ENCODE results near the gene TPM2. TPM values are rescaled to one million over a fixed set of nuclear protein-coding genes. Genes with fewer than 3 reads are reported as not detected.

The TPM2 gene
- total RNA-seq, 2 experiments from 2014 or later = 63.1 to 63.5 TPM

GRCh38 chr9:35665471-35665818 lies 24.3 kb downstream of the TPM2 start:
- ChIA-PET CTCF (interaction anchor here (1.1 to 1.9 kb wide), 5 partner anchors 10 to 62 kb away, joined by 3 to 10 read pairs (median 4); no protein-coding TSS in a partner anchor), POLR2A (interaction anchor here (1.0 to 2.7 kb wide), 10 partner anchors 10 to 84 kb away, joined by 4 to 27 read pairs (median 10); partner anchors contain the start of genes CREB3, RGP1, SIT1 and TLN1)
- peaks cover 10% of the 10 kb centered on the region for H3K36me3 ChIP-seq (ENCODE audit: insufficient read depth, low read length)
- no peaks in the 10 kb centered on the region for H3K9me3 ChIP-seq (ENCODE audit: control insufficient read depth in 1 of 2, insufficient read depth in 1 of 2, low read length in 2 of 2)
- Mint-ChIP-seq H3K9me3 (no peaks in the 10 kb centered on the region), H3K36me3 (ENCODE audit: low read depth) (peaks cover 13% of the 10 kb centered on the region), H3K4me1 (ENCODE audit: low read depth) (peaks cover 64% of the 10 kb centered on the region), H3K4me3 (peak overlapping the region; percentile 85), H3K27me3 (no peaks in the 10 kb centered on the region), H3K27ac (peak overlapping the region; percentile 85)
- peaks cover 55% of the 10 kb centered on the region for H3K4me1 ChIP-seq (ENCODE audit: insufficient read depth, low read length)
- intact Hi-C loops (cut with DNase I, micrococcal nuclease) = no loop called here
- ATAC-seq (ENCODE audit: poor library complexity) (no peak), DNase-seq (no peak)
- TF ChIP-seq CTCF (IDR thresholded peaks at IDR 0.05) = no peak
- peak overlapping the region in 1 of 2 donors; percentile 50 for H3K27ac ChIP-seq (ENCODE audit: low read depth in 1 of 2, low read length in 2 of 2)
- H3K27me3 ChIP-seq (ENCODE audit: control insufficient read depth in 1 of 2, insufficient read depth in 2 of 2, low read length in 2 of 2) = no peaks in the 10 kb centered on the region
- peak overlapping the region; percentile 61 for H3K4me3 ChIP-seq (ENCODE audit: low read length)

GRCh38 chr9:35664531-35665470 lies 24.9 kb downstream of the TPM2 start, which contains the start of gene ARHGEF39:
ARHGEF39 (minus strand) TSS chr9:35665195; CDS start chr9:35665169, 26 bp downstream.
- peaks cover 61% of the 10 kb centered on the region for H3K4me1 ChIP-seq (ENCODE audit: insufficient read depth, low read length)

More at GRCh38 chr9:35664531-35665470, 24.9 kb downstream of the TPM2 start, which contains the start of gene ARHGEF39:
- peak within 1 kb of the TSS; percentile 85 for H3K27ac Mint-ChIP-seq
- H3K36me3 Mint-ChIP-seq (ENCODE audit: low read depth) = peaks cover 19% of the 10 kb centered on the region
- H3K27ac ChIP-seq (ENCODE audit: low read depth in 1 of 2, low read length in 2 of 2) = peak within 1 kb of the TSS; percentile 31 to 50
- no peaks in the 10 kb centered on the region for H3K27me3 Mint-ChIP-seq
- ChIA-PET POLR2A (interaction anchor here (1.1 to 2.7 kb wide), 11 partner anchors 9 to 85 kb away, joined by 3 to 27 read pairs (median 10); partner anchors contain the start of genes CREB3, RGP1, SIT1 and TLN1), CTCF (interaction anchor here (1.1 to 1.9 kb wide), 9 partner anchors 11 to 64 kb away, joined by 3 to 10 read pairs (median 4); no protein-coding TSS in a partner anchor)
- H3K4me1 Mint-ChIP-seq (ENCODE audit: low read depth) = peaks cover 71% of the 10 kb centered on the region
- H3K4me3 ChIP-seq (ENCODE audit: low read length) = peak within 1 kb of the TSS; percentile 61
- ATAC-seq (ENCODE audit: poor library complexity) = peak; percentile 74
- peak within 1 kb of the TSS; percentile 85 for H3K4me3 Mint-ChIP-seq
- intact Hi-C loops (cut with DNase I, micrococcal nuclease) = no loop called here
- H3K9me3 ChIP-seq (ENCODE audit: control insufficient read depth in 1 of 2, insufficient read depth in 1 of 2, low read length in 2 of 2) = no peaks in the 10 kb centered on the region
- DNase-seq = peak in 12 of 14 experiments; percentile 35 to 84 (median 55)
- peaks cover 16% of the 10 kb centered on the region for H3K36me3 ChIP-seq (ENCODE audit: insufficient read depth, low read length)
- no peak for TF ChIP-seq CTCF (IDR thresholded peaks at IDR 0.05)
- H3K27me3 ChIP-seq (ENCODE audit: control insufficient read depth in 1 of 2, insufficient read depth in 2 of 2, low read length in 2 of 2) = no peaks in the 10 kb centered on the region
- no peaks in the 10 kb centered on the region for H3K9me3 Mint-ChIP-seq
